SW480 (cell line): ENCODE measurements around the gene FAM131A.

Experiments
- DNase-seq: peaks from one replicate; pipeline ENCODE4 v3.0.0-alpha.2; 2016; ENCODE audit warnings: low spot score

FAM131A gene

DNA sequence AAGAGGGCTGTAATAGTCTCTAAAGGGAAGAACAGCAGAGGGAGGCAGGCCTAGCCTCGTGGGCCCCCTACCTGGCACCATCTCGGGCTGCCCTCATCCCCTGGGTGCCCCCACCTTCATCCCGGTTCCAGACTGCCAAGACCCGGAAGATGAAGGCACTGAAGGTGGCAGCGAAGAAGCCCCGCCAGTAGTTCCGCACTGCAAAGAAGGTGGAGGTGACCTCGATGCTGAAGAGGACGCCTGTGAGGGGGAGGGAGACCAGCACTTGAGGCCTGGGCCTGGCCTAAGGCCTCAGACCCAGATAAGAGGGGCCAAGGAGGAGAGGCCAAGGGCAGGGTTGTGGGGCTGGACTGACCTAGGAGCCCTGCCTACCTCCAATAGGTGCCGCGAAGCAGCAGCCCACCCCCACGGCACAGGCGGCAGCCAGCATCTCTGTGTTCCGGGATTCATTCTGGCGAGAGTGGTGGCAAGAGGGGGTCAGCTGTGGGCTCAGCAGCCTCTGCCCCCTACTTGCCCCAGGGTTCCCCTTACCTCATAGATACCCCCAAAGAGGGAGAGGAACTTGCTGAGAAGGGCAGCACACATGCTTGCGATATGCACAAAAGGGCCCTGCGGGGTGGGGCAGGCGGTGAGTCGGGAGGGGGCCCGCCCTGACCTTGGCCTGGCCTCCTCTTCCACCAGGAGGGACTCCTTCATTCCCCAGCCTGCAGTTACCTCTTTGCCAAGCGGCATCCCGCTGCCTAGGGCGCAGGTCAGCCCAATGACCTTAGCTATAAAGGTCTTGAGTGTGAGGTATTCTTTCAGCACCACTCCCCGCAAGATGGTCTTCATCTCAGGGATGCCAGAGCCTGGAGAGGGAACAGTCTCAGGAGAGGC is 20.1 kb downstream of the FAM131A start:
- no peak for DNase-seq

DNA sequence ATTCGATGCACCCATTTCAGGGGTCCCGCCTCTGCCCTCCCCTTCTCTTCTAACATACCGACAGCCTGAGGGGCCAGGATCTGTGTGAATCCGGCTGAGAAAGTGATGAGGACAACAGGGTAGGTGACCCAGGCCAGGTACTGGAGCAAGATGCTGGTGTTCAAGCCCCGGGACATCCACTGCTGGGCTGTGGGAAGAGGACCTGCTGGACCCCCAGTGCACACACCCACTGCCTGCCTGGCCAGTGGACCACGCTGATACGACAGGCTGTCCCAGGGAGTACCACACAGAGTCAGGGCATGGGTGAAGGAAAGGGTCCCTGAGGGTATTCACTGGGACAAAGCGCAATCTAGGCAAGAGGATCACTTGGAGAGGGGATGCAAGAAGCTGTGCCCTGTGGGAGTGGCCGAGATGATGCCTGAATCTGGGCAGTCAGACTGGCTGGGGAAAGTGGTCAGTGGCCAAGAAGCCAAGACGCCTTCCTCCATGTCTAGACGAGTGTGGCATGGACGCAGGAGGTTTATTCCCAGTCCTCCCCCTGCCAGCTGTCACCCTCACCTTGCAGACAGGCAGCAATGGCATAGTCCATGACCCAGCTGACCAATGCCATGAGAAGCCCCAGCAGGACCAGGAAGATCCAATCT is 20.8 kb downstream of the FAM131A start:
- DNase-seq: no peak

DNA sequence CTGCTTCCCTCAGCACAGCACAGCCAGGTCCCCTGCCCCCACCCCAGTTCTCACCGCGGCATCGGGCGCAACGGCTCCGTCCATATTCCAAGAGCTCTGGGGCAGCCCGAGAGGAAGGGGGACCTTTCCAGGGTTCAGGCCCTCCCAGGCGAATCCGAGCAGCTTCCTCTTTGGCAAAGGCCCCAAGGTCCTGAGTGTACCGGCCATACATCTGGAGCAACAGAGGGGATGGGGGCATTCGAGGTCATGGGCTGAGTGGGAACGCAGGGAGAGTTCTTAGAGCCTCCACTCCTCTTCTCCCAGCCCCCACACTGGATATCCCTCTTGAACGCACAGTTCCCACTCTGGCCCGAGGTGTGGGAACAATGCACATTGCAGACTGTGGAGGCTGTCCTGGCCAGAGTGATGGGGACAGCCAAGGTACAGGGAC is 21.5 kb downstream of the FAM131A start:
- no peak for DNase-seq

DNA sequence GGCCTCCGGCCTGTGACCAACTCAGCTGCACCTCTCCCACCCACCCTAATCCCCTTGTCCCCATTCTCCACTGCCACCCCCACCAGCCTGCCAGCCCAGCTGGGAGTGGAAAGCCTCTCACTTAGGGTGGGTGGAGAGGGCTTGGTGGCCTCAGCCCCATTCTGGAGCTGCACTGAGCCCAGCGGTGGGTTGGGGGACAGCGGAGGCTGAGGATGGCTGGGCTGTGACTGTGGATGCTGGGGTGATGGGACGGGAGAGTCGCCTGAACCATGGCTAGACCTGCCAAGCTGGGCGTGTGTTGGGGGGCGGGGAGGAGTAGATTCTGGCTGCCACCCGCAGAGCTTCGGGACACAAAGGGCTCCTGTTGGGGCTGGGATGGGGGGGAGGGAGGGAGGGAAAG is 22.2 kb downstream of the FAM131A start:
- DNase-seq: no peak

DNA sequence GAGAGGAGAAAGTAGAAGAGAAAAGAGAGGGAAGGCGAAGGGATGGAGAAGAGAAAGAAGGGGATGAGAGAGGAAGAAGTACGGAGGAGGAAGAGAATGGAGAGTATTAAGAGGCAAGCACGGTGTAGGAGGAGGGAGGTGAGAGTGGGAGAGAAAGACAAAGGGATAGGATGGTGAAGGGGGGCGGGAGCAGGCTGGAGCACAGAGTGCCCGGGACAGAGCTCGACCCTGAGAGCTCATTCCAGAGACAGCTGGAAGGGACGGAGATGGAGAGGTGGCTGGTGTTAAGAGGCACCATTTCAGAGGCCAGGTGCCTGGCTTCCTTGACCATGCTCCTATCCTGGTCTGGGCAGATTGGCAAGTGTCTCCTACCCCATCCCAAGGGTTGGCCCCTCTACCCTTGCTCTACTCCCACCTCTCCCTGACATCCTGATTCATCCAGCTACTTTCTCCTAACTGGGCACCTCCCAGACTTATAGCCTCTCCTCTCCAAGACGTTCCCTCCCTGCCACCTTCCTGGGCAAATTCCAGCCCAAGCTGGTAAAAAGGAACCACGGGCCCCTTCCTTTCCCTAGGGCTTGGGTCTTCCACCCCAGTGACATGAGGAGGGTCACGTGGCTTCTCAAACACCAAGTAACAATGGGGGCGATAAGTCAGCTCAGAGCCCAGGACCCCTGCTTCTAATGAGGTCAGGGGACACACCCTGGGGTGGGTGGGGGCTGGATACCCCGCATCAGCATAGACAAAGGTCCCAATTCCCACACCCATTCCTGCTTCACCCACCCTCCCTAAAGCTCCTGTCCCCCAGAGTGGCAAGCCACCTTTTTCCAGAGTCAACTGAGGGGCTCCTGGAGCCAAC is 22.9 kb downstream of the FAM131A start:
- DNase-seq: no peak

DNA sequence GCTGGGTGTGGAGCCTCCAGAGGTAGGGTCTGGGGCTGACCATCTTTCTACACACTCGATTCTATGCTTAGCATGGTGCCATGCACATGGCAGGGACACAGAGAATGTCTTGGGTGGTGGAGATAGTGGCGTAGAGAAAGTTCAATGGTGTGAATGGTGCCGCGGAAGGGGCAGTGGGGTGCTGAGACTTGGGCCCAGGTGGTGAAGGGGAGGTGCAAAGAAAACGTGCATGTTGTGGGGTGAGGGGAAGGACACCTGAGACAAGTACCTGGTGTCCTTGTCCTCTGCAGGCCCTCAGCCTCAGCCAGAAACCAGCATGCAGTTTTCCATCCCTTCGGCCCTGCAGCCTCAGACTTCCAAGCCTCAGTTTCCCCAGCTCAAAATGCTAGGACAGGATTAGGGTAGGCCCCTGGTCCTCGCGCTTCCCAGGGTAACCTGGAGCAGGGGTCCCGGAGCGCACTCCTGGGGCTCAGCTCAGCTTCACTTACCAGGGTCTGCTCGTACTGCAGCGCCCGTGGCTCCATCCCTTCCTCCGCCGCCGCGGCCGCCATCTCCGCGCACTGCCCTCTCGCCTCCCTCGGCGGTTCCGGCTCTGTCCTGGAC is 23.6 kb downstream of the FAM131A start:
- DNase-seq: no peak

DNA sequence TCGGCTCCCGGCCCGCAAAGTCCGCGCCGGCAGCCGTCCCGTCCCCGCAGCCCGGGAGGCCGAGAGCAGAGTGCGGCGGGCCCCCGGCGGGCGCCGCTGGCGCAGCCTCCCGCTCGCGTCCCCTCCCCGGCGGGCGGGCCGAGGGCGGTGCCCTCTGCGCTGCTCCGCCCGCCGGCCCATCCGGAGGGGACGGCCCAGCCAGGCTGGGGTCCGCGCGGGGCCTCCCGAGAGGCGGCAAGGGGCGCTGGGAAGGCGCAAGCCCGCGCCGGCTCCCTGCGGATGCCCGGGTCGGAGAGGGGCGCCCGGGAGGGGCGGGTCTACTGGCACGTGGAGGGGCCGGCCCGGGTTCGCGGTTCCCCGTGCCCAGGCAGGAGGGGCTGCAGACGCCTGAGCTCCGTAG is 24.1 kb downstream of the FAM131A start, which contains the start of the genes CLCN2 and POLR2H:
TSS of gene CLCN2 (minus strand) at position 74 of the 400 bp plus-strand sequence. CDS start 126 bp downstream, outside the sequence.
TSS of gene POLR2H (plus strand) at position 179 of the 400 bp plus-strand sequence. CDS start 1,783 bp downstream, outside the sequence.
- peak; percentile 66 for DNase-seq

DNA sequence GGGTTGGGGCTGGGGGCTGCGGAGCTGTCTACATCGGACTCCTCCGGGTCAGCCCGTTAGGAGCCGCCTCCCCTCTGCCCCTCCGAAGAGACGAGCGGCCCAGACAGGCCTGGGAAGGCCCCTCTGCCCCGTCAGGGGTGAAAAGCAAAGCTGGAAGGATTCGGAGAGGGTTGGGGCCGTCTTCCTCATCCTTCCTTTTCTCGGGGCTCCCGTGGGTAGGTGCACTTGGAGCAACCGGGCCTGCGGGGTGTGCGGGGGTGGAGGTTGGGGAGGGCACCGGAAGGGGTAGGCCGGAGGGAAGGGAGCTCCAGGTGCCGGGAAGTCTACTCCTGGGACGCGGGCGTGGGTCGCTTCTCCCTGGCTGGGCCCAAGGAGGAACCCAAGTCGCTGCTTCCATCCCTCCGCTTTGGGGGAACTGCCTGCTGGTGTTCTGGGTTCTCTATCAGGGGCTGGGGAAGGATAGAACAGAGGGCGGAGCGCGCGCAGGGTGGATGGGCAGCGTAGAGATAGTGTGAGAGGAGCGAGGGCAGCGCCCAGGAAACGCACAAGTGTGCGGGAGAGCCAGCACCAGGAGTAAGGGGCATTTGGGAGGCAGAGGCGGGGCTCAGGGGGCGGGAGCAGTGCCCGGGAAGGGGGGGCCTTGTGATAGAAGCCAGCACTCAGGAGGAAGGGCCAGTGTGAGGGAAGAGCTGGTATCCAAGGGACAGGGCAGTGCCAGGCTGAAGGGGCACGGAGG is 24.7 kb downstream of the FAM131A start:
- peak; percentile 87 for DNase-seq

DNA sequence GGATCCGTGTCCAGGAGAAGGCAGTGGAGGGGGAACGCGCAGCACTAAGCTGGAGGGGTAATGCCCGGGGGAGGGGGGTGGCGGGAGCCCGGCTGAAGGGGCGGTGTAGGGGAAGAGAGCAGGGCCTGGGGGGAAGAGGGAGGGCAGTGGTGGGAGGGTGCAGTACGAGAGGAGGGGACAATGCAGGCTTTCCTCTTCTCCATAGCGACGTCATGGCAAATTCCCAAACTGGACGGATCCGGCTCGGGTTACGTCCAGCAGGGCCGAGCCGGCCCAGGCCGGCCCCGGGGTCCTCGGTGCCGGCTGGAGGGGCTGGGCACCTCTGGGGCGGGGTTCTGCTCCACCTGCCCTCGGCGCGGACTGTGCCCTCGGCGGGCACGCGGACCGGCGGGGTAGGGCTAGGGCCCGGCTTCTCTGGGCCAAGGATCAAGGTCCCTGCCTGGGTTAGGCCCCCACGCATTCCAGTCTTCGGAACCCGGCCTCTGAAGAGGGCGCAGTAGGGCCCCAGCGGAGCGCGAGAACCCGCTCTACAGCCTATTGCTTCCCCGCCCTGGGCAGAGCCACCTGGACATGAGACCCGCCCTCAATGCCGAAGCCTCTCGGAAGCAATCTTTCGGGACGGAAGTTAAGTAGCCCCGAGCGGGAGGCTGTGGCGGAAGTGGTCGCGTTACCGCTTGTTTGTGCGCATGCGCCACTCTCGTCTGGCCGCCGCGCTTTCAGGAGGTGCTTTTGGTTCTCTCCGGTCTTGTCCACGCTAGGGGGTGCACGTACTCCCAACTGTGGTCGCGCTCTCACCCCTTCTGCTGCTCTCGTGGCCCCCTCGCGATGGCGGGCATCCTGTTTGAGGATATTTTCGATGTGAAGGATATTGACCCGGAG is 25.5 kb downstream of the FAM131A start:
- DNase-seq: peak; percentile 99

DNA sequence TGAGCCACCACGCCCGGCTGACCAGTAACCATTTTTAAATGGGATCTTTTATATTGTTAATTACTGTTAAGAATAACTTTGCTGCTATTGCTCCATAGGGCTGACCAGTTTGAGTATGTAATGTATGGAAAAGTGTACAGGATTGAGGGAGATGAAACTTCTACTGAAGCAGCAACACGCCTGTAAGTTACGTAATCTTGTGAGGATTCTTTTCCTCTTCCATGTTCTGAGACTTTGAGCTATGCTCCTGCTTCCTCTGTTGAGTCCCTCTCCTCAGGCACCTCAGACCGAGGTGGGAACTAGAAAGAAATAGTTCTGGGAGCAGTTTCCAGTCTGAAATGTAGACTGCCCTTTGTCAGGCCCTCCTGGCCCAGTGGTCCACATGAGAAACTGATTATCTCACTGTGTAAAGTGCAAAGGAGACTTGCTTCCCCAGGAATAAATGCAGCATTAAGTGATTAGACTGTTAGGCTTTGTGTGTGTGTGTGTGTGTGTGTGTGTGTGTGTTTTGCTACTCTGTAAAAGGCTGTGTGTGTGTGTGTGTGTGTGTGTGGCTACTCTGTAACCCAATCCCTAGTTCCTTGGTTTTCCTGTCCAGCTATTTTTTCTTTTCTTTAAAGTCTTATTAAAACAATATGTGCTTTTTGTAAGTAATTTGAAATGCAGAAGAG is 29.4 kb downstream of the FAM131A start:
- no peak for DNase-seq

DNA sequence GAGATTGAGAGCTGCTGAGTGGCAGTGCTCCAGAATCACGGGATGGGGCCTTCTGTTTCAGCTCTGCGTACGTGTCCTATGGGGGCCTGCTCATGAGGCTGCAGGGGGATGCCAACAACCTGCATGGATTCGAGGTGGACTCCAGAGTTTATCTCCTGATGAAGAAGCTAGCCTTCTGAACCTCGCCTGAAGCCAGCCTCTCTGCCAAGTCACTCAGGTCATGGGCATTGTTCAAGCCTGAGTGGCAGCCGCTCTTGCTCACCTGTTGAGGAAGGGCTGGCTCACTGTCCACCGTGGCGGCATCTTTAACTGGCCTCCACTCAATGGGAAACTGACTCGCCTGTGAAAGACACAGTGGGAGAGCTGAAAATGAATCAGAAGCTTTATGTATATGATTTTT is 30.7 kb downstream of the FAM131A start:
- DNase-seq: no peak

DNA sequence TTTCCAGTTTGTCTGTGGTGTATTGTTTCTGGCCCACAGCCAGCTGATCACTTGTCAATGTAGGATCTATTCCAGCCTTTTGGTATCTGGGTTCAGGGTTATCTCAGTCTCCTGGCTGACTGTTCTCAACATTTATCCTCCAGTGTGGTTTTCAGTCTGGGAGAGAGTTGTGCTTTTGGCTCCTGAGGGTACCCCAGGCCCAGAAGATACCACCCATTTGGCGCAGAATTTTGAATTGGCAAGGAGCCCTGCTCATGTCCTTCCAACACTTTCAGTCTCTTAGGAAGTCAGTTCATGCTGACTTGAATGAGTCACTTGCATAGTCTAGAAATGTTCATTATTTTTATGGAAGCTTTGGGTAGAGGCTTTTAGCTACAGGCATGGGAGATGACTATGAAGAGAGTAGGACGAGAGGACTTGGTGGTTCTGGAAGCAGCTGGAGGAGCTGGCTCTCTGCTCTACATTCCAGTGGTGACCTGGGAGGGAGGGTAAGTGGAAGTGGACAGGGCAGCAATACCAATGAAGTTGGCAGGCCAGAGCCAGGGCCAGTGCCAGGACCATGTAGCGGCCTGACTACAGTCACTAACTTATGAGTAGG is 31.3 kb downstream of the FAM131A start:
- no peak for DNase-seq

DNA sequence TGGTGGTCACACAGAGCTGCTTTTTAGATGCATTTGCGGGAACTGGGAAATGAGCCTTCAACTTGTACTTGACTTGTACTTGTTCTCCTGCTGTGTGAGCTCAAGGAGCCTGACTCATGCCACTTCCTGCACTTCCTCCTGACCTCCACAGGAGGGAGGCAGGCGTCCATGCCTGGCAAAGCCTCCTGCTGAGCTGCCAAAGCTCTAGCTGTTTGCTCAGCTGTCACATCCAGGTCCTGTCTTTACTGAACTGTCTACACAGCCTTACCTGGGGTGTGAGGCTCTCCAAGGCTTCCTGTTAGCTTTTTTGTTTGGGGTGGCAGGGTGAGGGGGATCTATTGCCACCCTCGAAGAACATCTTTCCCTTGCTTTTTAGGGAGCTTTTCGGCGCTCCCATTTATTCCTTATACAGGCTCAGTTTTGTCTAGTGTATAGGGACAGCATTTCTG is 34.2 kb downstream of the FAM131A start:
- DNase-seq: peak; percentile 90

DNA sequence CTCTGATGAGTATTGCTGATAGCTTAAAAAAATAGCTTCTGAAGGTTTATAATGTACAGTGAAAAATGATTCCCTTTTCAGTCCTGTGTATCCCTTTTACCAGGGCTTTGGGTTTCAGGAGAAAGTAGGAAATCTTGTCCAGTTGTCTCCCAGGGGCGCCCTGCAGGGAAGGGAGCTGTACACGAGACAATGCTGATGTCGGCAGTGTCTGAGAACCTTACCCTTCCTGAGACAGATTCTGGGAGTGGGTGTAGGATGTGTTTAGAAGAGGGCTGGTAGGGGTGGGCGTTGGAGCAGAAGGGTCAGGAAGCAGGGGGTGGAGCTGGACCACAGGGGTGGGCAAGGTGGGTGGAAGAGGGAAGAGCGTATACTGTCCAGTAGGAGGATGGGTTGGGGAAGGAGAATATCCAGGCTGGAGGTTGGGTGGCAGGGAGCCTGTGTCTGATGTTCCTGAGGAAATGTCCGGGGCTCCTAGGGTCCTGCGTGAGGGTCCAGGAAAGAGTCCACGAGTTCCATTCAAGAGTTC is 35.0 kb downstream of the FAM131A start:
- no peak for DNase-seq

DNA sequence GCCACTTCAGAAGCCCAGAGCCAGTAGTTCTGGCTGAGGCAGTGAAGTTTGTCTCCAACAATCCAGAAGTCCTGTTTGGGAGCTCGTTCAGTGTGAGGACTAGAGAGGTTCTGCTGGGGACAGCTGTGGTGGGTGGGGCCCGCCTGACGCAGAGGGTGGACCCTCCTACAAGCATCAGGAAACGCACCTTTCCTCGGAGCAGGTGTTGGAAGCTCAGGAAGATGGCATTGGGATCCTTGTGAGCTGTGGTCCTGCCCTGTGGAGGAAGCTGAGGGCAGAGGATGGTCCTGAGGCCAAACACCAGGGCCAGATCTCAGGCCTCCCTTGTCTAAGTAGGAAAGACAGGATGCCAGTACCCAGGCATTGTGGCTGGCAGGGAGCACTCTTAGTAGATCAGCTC is 35.5 kb downstream of the FAM131A start:
- no peak for DNase-seq

DNA sequence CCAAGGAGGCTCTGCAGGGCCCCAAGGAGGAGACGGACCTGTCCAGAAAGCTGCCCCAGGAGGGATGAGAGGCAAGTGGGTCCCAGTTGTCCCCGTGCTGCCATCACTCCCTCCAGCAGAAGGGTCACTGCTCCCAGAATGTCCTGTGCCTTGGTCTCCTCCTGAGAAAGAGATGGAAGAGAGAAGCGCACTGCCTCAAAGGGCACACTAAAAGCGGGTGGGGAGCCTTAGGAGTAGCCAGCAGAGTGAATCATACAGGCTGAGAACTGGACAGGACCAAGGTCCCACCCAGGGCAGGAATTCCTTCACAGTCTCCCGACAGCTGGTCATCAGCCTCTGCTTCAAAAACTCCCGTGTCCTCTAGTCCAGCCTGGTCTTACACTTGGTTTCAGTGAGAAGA is 36.0 kb downstream of the FAM131A start:
- DNase-seq: peak; percentile 53

DNA sequence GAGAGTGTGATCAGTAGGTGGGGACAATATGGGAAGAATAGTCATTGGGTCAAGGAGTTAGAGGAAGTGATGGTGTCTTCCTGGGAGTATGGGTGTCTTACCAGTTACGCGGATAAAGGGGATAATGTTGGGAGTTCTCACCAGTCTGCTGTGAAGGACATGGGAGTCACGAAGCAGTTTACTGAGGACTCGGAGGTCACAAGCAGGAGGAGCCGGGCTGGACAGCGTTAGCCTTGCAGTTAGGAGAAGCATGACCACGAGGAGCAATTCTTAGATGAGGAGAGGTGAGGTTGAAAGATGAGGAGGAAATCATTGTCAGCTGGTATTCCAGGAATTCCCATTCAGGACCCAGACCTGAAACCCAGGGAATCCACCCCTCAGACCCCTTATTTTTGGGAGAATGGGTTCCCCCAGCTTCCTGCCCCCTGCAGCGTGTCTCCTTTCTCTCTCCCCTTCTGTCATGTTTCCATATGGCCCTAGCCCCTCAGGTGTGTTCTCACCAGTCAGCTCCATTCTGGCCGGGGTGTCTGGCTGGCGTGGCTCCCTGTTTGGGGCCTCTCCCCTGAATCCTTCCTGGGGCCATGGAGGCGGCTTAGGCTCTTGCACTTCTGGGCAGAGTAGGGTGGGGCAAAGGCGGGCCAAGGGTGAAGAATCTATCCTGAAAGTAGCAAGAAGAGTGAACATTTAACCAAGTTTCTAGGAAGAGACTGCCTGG is 38.5 kb downstream of the FAM131A start:
- no peak for DNase-seq

DNA sequence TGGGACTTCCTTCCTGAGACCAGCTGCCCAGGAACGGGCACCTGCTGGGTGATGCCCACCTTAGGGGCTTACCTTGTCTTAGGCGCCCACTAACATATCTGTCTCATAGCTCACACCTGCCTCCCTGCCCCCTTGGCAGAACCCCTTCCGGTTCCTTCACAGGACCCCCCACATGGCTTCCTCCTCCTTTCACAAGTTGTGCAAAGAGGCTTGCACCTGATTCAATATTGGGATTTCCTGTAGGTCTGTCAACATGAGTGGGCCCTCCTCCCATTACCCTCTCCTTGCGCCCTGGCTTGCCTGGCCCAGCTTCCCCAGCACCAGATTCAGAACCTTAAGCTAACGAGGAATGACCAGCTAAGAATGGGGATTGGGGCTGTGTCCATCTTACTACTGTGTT is 40.0 kb downstream of the FAM131A start:
- DNase-seq: no peak
